Thyroid gland (tissue), 4 donors: ENCODE measurements around the gene FAM114A1. TPM values are rescaled to one million over a fixed set of nuclear protein-coding genes. Genes with fewer than 3 reads are reported as not detected.

Experiments used
- DNase-seq, 2 donors: peaks; one replicate each; pipeline ENCODE4 v3.0.0-alpha.2; 2019
- H3K27ac ChIP-seq, 3 donors: fragments of 200-600 bp; sonication (generic); 1 replicate in 2 of 3; 2 replicates in 1 of 3; pipeline ENCODE4 v1.5.1; 2016 to 2019; ENCODE audit warnings: mild to moderate bottlenecking in 1 of 3, moderate library complexity in 1 of 3
- H3K27me3 ChIP-seq: fragments of 200-600 bp; sonication (generic); one replicate; pipeline ENCODE4 v1.5.1; 2019
- H3K36me3 ChIP-seq, 2 donors: fragments of 200-600 bp; sonication (generic); one replicate each; pipeline ENCODE4 v1.5.1; 2016 to 2019
- H3K4me1 ChIP-seq, 2 donors: fragments of 200-600 bp; sonication (generic); one replicate each; pipeline ENCODE4 v1.5.1; 2017 to 2019
- H3K4me3 ChIP-seq, 3 donors: fragments of 200-600 bp; sonication (generic); replicated peaks in 1 of 3; 1 replicate in 2 of 3; 2 replicates in 1 of 3; pipeline ENCODE4 v1.5.1; 2016; ENCODE audit warnings: mild to moderate bottlenecking in 1 of 3
- H3K9me3 ChIP-seq: fragments of 200-600 bp; sonication (generic); one replicate; pipeline ENCODE4 v1.5.1; 2017
- POLR2A ChIP-seq, 2 donors: fragments of 450-650 bp; IDR thresholded peaks; one replicate each; pipeline ENCODE4 v1.6.1; 2017; ENCODE audit warnings: antibody characterized with exemption in 2 of 2, mild to moderate bottlenecking in 2 of 2, moderate library complexity in 1 of 2
- WGBS, 2 donors: methylation state at CpG; one replicate each; pipeline ENCODE4 v1.1.5; 2017; 5-methylcytosine and 5-hydroxymethylcytosine counted together
- intact Hi-C: fragments of 100-400 bp; cut with DNase I; formaldehyde crosslinking; loops from one replicate; pipeline ENCODE4 v1.15.1; 2023
- total RNA-seq, 4 donors: library from RNA; depleted of rRNA; stranded (reverse); fragments of >200 nt; gene quantifications; one replicate each; pipeline ENCODE4 v1.2.3, GENCODE V29; 2016
- TF ChIP-seq, protein P1 (sequence below), 6 experiments: fragments of 200-600 bp in 3 of 6; fragments of 450-650 bp in 3 of 6; sonication (generic) in 3 of 6; IDR thresholded peaks; one replicate each; pipeline ENCODE4 v1.5.1; 2016 to 2019; ENCODE audit warnings: antibody characterized with exemption in 6 of 6, mild to moderate bottlenecking in 2 of 6, inconsistent platforms in 1 of 6, moderate library complexity in 1 of 6

The FAM114A1 gene
- total RNA-seq, 4 donors from 2014 or later, result 80.1 to 144 (median 110) TPM

- 83 to 88% methylated on average over 1 of the region's 1 CpG for WGBS, 2 donors
- H3K27ac ChIP-seq, result no peak overlapping the region
- no peaks in the 10 kb centered on the region for H3K9me3 ChIP-seq
- H3K4me3 ChIP-seq, result no peak overlapping the region
- H3K4me1 ChIP-seq, result no peaks in the 10 kb centered on the region
- intact Hi-C loops, result loop anchor here (10.0 kb wide), 1 partner anchor 238 kb away; no protein-coding TSS in a partner anchor
- no peak for DNase-seq
- TF ChIP-seq, protein P1, sequence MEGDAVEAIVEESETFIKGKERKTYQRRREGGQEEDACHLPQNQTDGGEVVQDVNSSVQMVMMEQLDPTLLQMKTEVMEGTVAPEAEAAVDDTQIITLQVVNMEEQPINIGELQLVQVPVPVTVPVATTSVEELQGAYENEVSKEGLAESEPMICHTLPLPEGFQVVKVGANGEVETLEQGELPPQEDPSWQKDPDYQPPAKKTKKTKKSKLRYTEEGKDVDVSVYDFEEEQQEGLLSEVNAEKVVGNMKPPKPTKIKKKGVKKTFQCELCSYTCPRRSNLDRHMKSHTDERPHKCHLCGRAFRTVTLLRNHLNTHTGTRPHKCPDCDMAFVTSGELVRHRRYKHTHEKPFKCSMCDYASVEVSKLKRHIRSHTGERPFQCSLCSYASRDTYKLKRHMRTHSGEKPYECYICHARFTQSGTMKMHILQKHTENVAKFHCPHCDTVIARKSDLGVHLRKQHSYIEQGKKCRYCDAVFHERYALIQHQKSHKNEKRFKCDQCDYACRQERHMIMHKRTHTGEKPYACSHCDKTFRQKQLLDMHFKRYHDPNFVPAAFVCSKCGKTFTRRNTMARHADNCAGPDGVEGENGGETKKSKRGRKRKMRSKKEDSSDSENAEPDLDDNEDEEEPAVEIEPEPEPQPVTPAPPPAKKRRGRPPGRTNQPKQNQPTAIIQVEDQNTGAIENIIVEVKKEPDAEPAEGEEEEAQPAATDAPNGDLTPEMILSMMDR (IDR thresholded peaks at IDR 0.05), result no peak
- no peak for TF ChIP-seq POLR2A (IDR thresholded peaks at IDR 0.05)
- H3K36me3 ChIP-seq, result peaks cover 3 to 8% of the 10 kb centered on the region in 2 donors
- no peaks in the 10 kb centered on the region for H3K27me3 ChIP-seq
Observed at GRCh38 chr4:38896940-38897339, 29.3 kb downstream of the FAM114A1 start.

DNA sequence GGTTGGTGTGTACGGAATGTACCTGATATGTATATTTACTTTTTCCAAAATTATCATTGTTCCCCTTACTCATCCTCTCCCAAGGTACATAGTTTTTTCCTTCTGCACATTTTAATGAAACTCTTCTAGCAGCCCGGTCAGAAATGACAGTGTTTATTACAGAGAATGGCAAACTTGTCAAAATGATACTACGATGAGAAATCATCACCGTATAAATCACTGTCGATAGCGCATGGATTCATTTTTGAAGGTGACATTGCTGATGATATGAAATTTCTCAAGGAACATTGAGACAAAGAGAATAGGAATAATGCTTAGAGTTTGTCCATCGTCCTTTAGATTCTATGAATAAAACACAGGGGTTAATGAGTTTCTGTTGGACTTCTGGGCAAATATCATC, 30.6 kb downstream of the FAM114A1 start:
- H3K36me3 ChIP-seq, result peaks cover under 1 to 3% of the 10 kb centered on the region in 2 donors
- no peaks in the 10 kb centered on the region for H3K9me3 ChIP-seq
- intact Hi-C loops, result loop anchor here (10.0 kb wide), 1 partner anchor 237 kb away; no protein-coding TSS in a partner anchor
- no peak overlapping the region for H3K4me3 ChIP-seq
- H3K27me3 ChIP-seq, result no peaks in the 10 kb centered on the region
- TF ChIP-seq, protein P1 (IDR thresholded peaks at IDR 0.05), result no peak
- TF ChIP-seq POLR2A (IDR thresholded peaks at IDR 0.05), result no peak
- no peaks in the 10 kb centered on the region for H3K4me1 ChIP-seq
- 83 to 93% methylated on average over 7 of the region's 7 CpGs for WGBS, 2 donors
- H3K27ac ChIP-seq, result no peak overlapping the region
- DNase-seq, result no peak

GRCh38 chr4:38902221-38902620, 34.6 kb downstream of the FAM114A1 start:
- Histone ChIP-seq H3K4me3 (no peak overlapping the region), H3K9me3 (no peaks in the 10 kb centered on the region), H3K4me1 (no peaks in the 10 kb centered on the region), H3K27ac (no peak overlapping the region), H3K27me3 (no peaks in the 10 kb centered on the region), H3K36me3 (peaks cover 16 to 22% of the 10 kb centered on the region in 2 donors)
- 96% methylated on average over 5 of the region's 5 CpGs for WGBS, 2 donors
- intact Hi-C loops, result no loop called here
- TF ChIP-seq, protein P1 (IDR thresholded peaks at IDR 0.05), result no peak
- TF ChIP-seq POLR2A (IDR thresholded peaks at IDR 0.05), result no peak
- DNase-seq, result no peak

DNA sequence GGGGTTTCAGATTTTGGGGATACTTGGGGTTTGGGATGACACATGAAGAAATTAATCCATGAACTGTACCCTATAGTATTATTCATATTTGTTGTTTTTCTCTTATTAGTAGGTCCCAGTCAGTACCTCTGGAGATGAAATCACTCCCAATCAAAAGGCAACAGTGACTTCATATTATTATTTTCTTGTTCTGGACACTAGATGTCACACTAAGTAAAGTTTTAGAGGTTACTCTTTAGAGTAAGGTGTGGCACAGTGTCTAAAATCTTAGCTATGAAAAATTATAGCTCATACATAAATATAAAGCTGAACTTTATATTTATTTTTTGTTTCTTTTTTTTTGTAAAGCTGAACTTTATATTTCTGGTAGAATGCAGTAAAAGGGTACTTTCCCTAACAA, 35.1 kb downstream of the FAM114A1 start:
- no peaks in the 10 kb centered on the region for H3K27me3 ChIP-seq
- no peak overlapping the region for H3K27ac ChIP-seq
- no peak overlapping the region for H3K4me3 ChIP-seq
- DNase-seq, result no peak
- H3K9me3 ChIP-seq, result no peaks in the 10 kb centered on the region
- intact Hi-C loops, result no loop called here
- H3K4me1 ChIP-seq, result no peaks in the 10 kb centered on the region
- no peak for TF ChIP-seq POLR2A (IDR thresholded peaks at IDR 0.05)
- TF ChIP-seq, protein P1 (IDR thresholded peaks at IDR 0.05), result peak in 3 of 6 experiments; percentile 12 to 27 (median 17)
- peaks cover 20 to 27% of the 10 kb centered on the region in 2 donors for H3K36me3 ChIP-seq

GRCh38 chr4:38904090-38904666, 36.6 kb downstream of the FAM114A1 start:
- Histone ChIP-seq H3K9me3 (no peaks in the 10 kb centered on the region), H3K27ac (no peak overlapping the region), H3K36me3 (peaks cover 24 to 37% of the 10 kb centered on the region in 2 donors), H3K4me3 (no peak overlapping the region), H3K4me1 (no peaks in the 10 kb centered on the region), H3K27me3 (no peaks in the 10 kb centered on the region)
- no peak for DNase-seq
- intact Hi-C loops, result no loop called here
- 85 to 89% methylated on average over 10 of the region's 10 CpGs for WGBS, 2 donors
- no peak for TF ChIP-seq POLR2A (IDR thresholded peaks at IDR 0.05)
- TF ChIP-seq, protein P1 (IDR thresholded peaks at IDR 0.05), result no peak
